Lower lobe of right lung (tissue), 2 donors: ENCODE measurements around the gene TLCD1. TPM values are rescaled to one million over a fixed set of nuclear protein-coding genes. Genes with fewer than 3 reads are reported as not detected.

Experiments used
- ATAC-seq, 2 donors: fragments of 200-7000 bp; cut with Tn5 transposase; one replicate each; pipeline ENCODE4 v1.9.1; 2020 to 2022; ENCODE audit warnings: mild to moderate bottlenecking in 2 of 2, moderate library complexity in 2 of 2
- DNase-seq: peaks from one replicate; pipeline ENCODE4 v3.0.0-alpha.2; 2020
- H3K27ac ChIP-seq: fragments of 200-600 bp; one replicate; pipeline ENCODE4 v1.8.0; 2022
- H3K27me3 ChIP-seq: fragments of 200-600 bp; one replicate; pipeline ENCODE4 v1.8.0; 2022; ENCODE audit warnings: low read depth
- H3K36me3 ChIP-seq: fragments of 200-600 bp; one replicate; pipeline ENCODE4 v1.8.0; 2022; ENCODE audit warnings: mild to moderate bottlenecking
- H3K4me1 ChIP-seq: fragments of 200-600 bp; one replicate; pipeline ENCODE4 v1.8.0; 2022
- H3K4me3 ChIP-seq: fragments of 200-600 bp; one replicate; pipeline ENCODE4 v1.8.0; 2022; ENCODE audit warnings: mild to moderate bottlenecking
- H3K9me3 ChIP-seq: fragments of 200-600 bp; one replicate; pipeline ENCODE4 v1.8.0; 2022
- intact Hi-C: fragments of 100-400 bp; cut with DNase I; formaldehyde crosslinking; loops from one replicate; pipeline ENCODE4 v1.11.0; 2022
- total RNA-seq: library from RNA; stranded (reverse); fragmentation: NEBNext Ultra II Directional; extraction: Animal tissue kit (Norgen Biotek cat#: 25700); gene quantifications from one replicate; pipeline ENCODE4 v1.2.1, GENCODE V29; 2021
- TF ChIP-seq, protein P1 (sequence below): fragments of 200-600 bp; IDR thresholded peaks from one replicate; pipeline ENCODE4 v1.8.0; 2022; ENCODE audit warnings: antibody characterized with exemption, mild to moderate bottlenecking
- donor health status: DM: no; HTN: yes; CAD: no; lungs with severe emphysema.

The TLCD1 gene
- total RNA-seq, 1 donor from 2014 or later: 19.8 TPM

- Histone ChIP-seq H3K9me3 (no peaks in the 10 kb centered on the region), H3K4me3 (peak overlapping the region; percentile 96), H3K4me1 (peaks cover 62% of the 10 kb centered on the region), H3K36me3 (peaks cover 49% of the 10 kb centered on the region), H3K27me3 (no peaks in the 10 kb centered on the region), H3K27ac (peak overlapping the region; percentile 90)
- DNase-seq (no peak), ATAC-seq (no peak)
- intact Hi-C loops: no loop called here
- TF ChIP-seq, protein P1, sequence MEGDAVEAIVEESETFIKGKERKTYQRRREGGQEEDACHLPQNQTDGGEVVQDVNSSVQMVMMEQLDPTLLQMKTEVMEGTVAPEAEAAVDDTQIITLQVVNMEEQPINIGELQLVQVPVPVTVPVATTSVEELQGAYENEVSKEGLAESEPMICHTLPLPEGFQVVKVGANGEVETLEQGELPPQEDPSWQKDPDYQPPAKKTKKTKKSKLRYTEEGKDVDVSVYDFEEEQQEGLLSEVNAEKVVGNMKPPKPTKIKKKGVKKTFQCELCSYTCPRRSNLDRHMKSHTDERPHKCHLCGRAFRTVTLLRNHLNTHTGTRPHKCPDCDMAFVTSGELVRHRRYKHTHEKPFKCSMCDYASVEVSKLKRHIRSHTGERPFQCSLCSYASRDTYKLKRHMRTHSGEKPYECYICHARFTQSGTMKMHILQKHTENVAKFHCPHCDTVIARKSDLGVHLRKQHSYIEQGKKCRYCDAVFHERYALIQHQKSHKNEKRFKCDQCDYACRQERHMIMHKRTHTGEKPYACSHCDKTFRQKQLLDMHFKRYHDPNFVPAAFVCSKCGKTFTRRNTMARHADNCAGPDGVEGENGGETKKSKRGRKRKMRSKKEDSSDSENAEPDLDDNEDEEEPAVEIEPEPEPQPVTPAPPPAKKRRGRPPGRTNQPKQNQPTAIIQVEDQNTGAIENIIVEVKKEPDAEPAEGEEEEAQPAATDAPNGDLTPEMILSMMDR: no peak
Observed at GRCh38 chr17:28718333-28719020, 7.6 kb downstream of the TLCD1 start.

- TF ChIP-seq, protein P1: peak; percentile 25
- peak; percentile 86 for DNase-seq
- Histone ChIP-seq H3K27ac (peak within 1 kb of the TSS; percentile 90), H3K27me3 (no peaks in the 10 kb centered on the region), H3K9me3 (no peaks in the 10 kb centered on the region), H3K4me3 (peak within 1 kb of the TSS; percentile 72), H3K4me1 (peaks cover 55% of the 10 kb centered on the region), H3K36me3 (peaks cover 42% of the 10 kb centered on the region)
- intact Hi-C loops: no loop called here
- peak; percentile 61 to 75 for ATAC-seq
Observed at GRCh38 chr17:28717578-28718332, 8.3 kb downstream of the TLCD1 start, which contains the start of gene RAB34. TSS of gene RAB34 (minus strand) at chr17:28717868. CDS start at chr17:28717266, 602 bp downstream.

GRCh38 chr17:28716740-28717577 lies 9.1 kb downstream of the TLCD1 start:
- Histone ChIP-seq H3K36me3 (peaks cover 34% of the 10 kb centered on the region), H3K4me3 (peak overlapping the region; percentile 72), H3K4me1 (peaks cover 54% of the 10 kb centered on the region), H3K27me3 (no peaks in the 10 kb centered on the region), H3K27ac (peak overlapping the region; percentile 90), H3K9me3 (no peaks in the 10 kb centered on the region)
- ATAC-seq: peak; percentile 1 to 3
- TF ChIP-seq, protein P1: no peak
- peak; percentile 67 for DNase-seq
- intact Hi-C loops: no loop called here

DNA sequence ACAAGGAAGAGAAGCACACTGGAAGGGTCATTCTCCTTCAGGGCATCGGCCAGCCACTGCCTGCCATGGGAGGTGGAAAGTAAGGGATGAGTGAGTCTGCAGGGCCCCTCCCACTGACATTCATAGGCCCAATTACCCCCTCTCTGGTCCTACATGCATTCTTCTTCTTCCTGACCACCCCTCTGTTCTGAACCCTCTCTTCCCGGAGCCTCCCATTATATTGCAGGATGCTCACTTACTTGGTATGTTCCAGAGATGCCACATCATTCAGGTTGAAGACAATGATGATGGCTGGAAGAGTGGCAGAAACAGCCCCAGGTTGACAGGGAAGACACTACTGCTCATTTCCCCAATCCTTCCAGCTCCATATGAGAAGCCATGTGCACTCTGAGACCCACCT lies 10.8 kb downstream of the TLCD1 start:
- no peak overlapping the region for H3K27ac ChIP-seq
- no peaks in the 10 kb centered on the region for H3K27me3 ChIP-seq
- H3K9me3 ChIP-seq: no peaks in the 10 kb centered on the region
- TF ChIP-seq, protein P1: no peak
- H3K4me1 ChIP-seq: peaks cover 42% of the 10 kb centered on the region
- intact Hi-C loops: no loop called here
- H3K4me3 ChIP-seq: no peak overlapping the region
- peaks cover 24% of the 10 kb centered on the region for H3K36me3 ChIP-seq
- DNase-seq: no peak
- ATAC-seq: no peak

DNA sequence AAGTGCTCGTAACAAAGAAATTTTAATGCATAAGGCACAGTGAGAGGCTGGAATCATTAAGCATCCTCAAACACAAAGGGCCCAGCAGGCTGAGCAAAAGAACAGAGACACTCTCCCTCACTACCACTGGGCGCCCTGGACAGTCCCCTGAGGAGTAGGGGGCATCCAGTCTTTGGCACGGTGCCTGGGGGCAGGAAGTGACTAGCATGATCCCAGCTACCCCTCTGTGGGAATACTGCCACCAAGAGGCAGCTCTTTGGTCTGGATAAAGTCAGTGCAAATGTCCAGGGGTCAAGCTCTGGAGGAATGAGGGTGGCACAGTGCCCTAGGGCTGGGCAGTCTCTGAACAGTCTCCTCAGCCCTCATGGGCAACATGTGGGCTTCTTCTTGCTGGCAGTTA lies 11.8 kb downstream of the TLCD1 start:
- Histone ChIP-seq H3K27me3 (no peaks in the 10 kb centered on the region), H3K9me3 (no peaks in the 10 kb centered on the region), H3K27ac (no peak overlapping the region), H3K4me1 (peaks cover 41% of the 10 kb centered on the region), H3K4me3 (no peak overlapping the region), H3K36me3 (peaks cover 24% of the 10 kb centered on the region)
- ATAC-seq (no peak), DNase-seq (no peak)
- intact Hi-C loops: no loop called here
- TF ChIP-seq, protein P1: no peak
